BJ (cell line): ENCODE data around the gene SVOPL. TPM values are rescaled to one million over a fixed set of nuclear protein-coding genes. Genes with fewer than 3 reads are reported as not detected.
"Not testable (repeated sequence)": the region's sequence is repeated elsewhere in the genome, so short reads cannot be mapped to it uniquely, and the experiment has no call there.

ENCODE experiments used
- CTCF ChIA-PET: fragments of 350-600 bp; formaldehyde crosslinking; extraction: SDS; loops from one replicate; lab custom pipeline; 2021; ENCODE audit warnings: antibody characterized with exemption, inconsistent platforms; lab: Yijun Ruan, JAX
- POLR2A ChIA-PET: fragments of 300-600 bp; sonication (Branson Sonifier 250); formaldehyde crosslinking; extraction: SDS; loops from one replicate; lab custom pipeline; 2021; ENCODE audit warnings: antibody characterized with exemption; lab: Charles Lee
- DNase-seq: peaks from one replicate; pipeline ENCODE4 v3.0.0-alpha.2; 2011; ENCODE audit warnings: low read depth
- H3K27me3 ChIP-seq: 2 replicates; pipeline ENCODE4 v1.6.0; 2011; ENCODE audit warnings: low read length; ENCODE audit not compliant: control insufficient read depth, insufficient read depth
- H3K36me3 ChIP-seq: 2 replicates; pipeline ENCODE4 v1.5.1; 2011; ENCODE audit warnings: low read length; ENCODE audit not compliant: control insufficient read depth, insufficient read depth
- H3K4me3 ChIP-seq: 2 replicates; pipeline ENCODE4 v1.5.1; 2011; ENCODE audit warnings: low read depth, mild to moderate bottlenecking, control low read depth, low read length
- CTCF ChIP-seq: IDR thresholded peaks from 2 replicates; pipeline ENCODE4 v1.5.1; 2011; ENCODE audit warnings: low read depth, mild to moderate bottlenecking, control low read depth, inconsistent platforms, low read length, moderate library complexity; ENCODE audit not compliant: insufficient read depth
- polyA plus RNA-seq: library from polyadenylated mRNA; depleted of rRNA; stranded (reverse); fragments of >200 nt; gene quantifications from 2 replicates; pipeline ENCODE4 v1.2.3, GENCODE V29; 2011

The SVOPL gene
- polyA plus RNA-seq, 1 experiment, result not detected

- no peaks in the 10 kb centered on the region for H3K36me3 ChIP-seq
- no peak for DNase-seq
- H3K27me3 ChIP-seq, result no peaks in the 10 kb centered on the region
- ChIA-PET POLR2A (no interaction called here), CTCF (no interaction called here)
- no peak for TF ChIP-seq CTCF
- H3K4me3 ChIP-seq, result no peak overlapping the region
Observed at GRCh38 chr7:138735399-138735798, 34.2 kb upstream of the SVOPL start.

- H3K27me3 ChIP-seq, H3K36me3 ChIP-seq, H3K4me3 ChIP-seq, DNase-seq, CTCF ChIA-PET, POLR2A ChIA-PET: not testable (repeated sequence)
Observed at GRCh38 chr7:138731733-138732132, 30.6 kb upstream of the SVOPL start.

GRCh38 chr7:138729444-138729843 lies 28.3 kb upstream of the SVOPL start:
- no peak for TF ChIP-seq CTCF
- DNase-seq, result no peak
- H3K27me3 ChIP-seq, result no peaks in the 10 kb centered on the region
- no peak overlapping the region for H3K4me3 ChIP-seq
- CTCF ChIA-PET, result interaction anchor here (1.5 kb wide), 1 partner anchor 9 kb away, joined by 6 read pairs; no protein-coding TSS in a partner anchor
- POLR2A ChIA-PET, result no interaction called here
- H3K36me3 ChIP-seq, result no peaks in the 10 kb centered on the region

GRCh38 chr7:138727336-138728099 lies 26.4 kb upstream of the SVOPL start:
- CTCF ChIA-PET, result interaction anchor here (1.4 to 1.5 kb wide), 2 partner anchors 11 to 17 kb away, joined by 3 to 5 read pairs; no protein-coding TSS in a partner anchor
- Histone ChIP-seq H3K4me3 (no peak overlapping the region), H3K27me3 (no peaks in the 10 kb centered on the region), H3K36me3 (no peaks in the 10 kb centered on the region)
- TF ChIP-seq CTCF, result no peak
- DNase-seq, result no peak
- POLR2A ChIA-PET, result no interaction called here

GRCh38 chr7:138726288-138726687 lies 25.1 kb upstream of the SVOPL start:
- ChIA-PET POLR2A (no interaction called here), CTCF (interaction anchor here (0.7 to 1.4 kb wide), 2 partner anchors 16 to 565 kb away, joined by 3 read pairs; no protein-coding TSS in a partner anchor)
- Histone ChIP-seq H3K27me3 (no peaks in the 10 kb centered on the region), H3K4me3 (no peak overlapping the region), H3K36me3 (no peaks in the 10 kb centered on the region)
- DNase-seq, result no peak
- TF ChIP-seq CTCF, result no peak
